GM21825 (cell line): ENCODE measurements around the gene TRPV4.

Source experiments
- ATAC-seq: cut with Tn5 transposase; IDR thresholded peaks from one replicate; pipeline ENCODE4 v1.9.1; 2021; ENCODE audit warnings: mild to moderate bottlenecking, moderate library complexity; ENCODE audit not compliant: unreplicated experiment

The TRPV4 gene

GRCh38 chr12:109829667-109830066 lies 3.5 kb downstream of the TRPV4 start:
- ATAC-seq, result no peak

- no peak for ATAC-seq
These were observed 4.3 kb downstream of the TRPV4 start for GRCh38 chr12:109828754-109829511.

GRCh38 chr12:109827566-109828550 lies 5.3 kb downstream of the TRPV4 start:
- no peak for ATAC-seq

GRCh38 chr12:109827080-109827479 lies 6.1 kb downstream of the TRPV4 start:
- ATAC-seq, result no peak

GRCh38 chr12:109824731-109825130 lies 8.5 kb downstream of the TRPV4 start:
- ATAC-seq, result no peak

- ATAC-seq, result no peak
These were observed 10.2 kb downstream of the TRPV4 start for GRCh38 chr12:109822951-109823411.

GRCh38 chr12:109822416-109822815 lies 10.8 kb downstream of the TRPV4 start:
- no peak for ATAC-seq

GRCh38 chr12:109821968-109822367 lies 11.2 kb downstream of the TRPV4 start:
- ATAC-seq, result no peak

- ATAC-seq, result no peak
These were observed 12.3 kb downstream of the TRPV4 start for GRCh38 chr12:109820816-109821381.

GRCh38 chr12:109818905-109819500 lies 14.2 kb downstream of the TRPV4 start:
- no peak for ATAC-seq

- ATAC-seq, result no peak
These were observed 14.9 kb downstream of the TRPV4 start for GRCh38 chr12:109818253-109818652.

GRCh38 chr12:109817627-109818231 lies 15.5 kb downstream of the TRPV4 start:
- no peak for ATAC-seq

GRCh38 chr12:109816870-109817269 lies 16.3 kb downstream of the TRPV4 start:
- ATAC-seq, result no peak

GRCh38 chr12:109815757-109816617 lies 17.2 kb downstream of the TRPV4 start:
- ATAC-seq, result no peak

- no peak for ATAC-seq
These were observed 18.0 kb downstream of the TRPV4 start for GRCh38 chr12:109815225-109815624.

- ATAC-seq, result no peak
These were observed 18.5 kb downstream of the TRPV4 start for GRCh38 chr12:109814600-109815150.

GRCh38 chr12:109813810-109814416 lies 19.3 kb downstream of the TRPV4 start:
- no peak for ATAC-seq

- ATAC-seq, result no peak
These were observed 21.6 kb downstream of the TRPV4 start for GRCh38 chr12:109811624-109811995.
